HEK293 (cell line): ENCODE results near the gene CACNA2D3.
A peak's percentile ranks its signal among the peaks of the same experiment; 100 is the strongest.

ENCODE experiments used
- CTCF ChIA-PET: fragments of 350-600 bp; formaldehyde crosslinking; extraction: SDS; loops from one replicate; lab custom pipeline; 2021; ENCODE audit warnings: antibody characterized with exemption; lab: Yijun Ruan, JAX
- POLR2A ChIA-PET: fragments of 300-600 bp; formaldehyde crosslinking; extraction: SDS; loops from one replicate; lab custom pipeline; 2020; ENCODE audit warnings: antibody characterized with exemption, inconsistent platforms; lab: Yijun Ruan, JAX
- H3K27ac ChIP-seq: fragments of 200-500 bp; sonication (Bioruptor generic); 2 replicates; pipeline ENCODE4 v1.5.1; 2014; ENCODE audit warnings: low read depth, low read length, control low read depth, inconsistent platforms; ENCODE audit errors: extremely low read depth
- H3K36me3 ChIP-seq, 2 experiments: fragments of 200-500 bp in 1 of 2; sonication (Bioruptor generic) in 1 of 2; 1 replicate in 1 of 2; 2 replicates in 1 of 2; pipeline ENCODE4 v1.5.1; 2014 to 2017; ENCODE audit warnings: inconsistent platforms in 2 of 2, low read length in 2 of 2; ENCODE audit not compliant: control insufficient read depth in 2 of 2, insufficient read depth in 1 of 2
- H3K4me1 ChIP-seq: fragments of 200-500 bp; sonication (Bioruptor generic); 2 replicates; pipeline ENCODE4 v1.5.1; 2014; ENCODE audit warnings: mild to moderate bottlenecking, low read length, inconsistent platforms; ENCODE audit not compliant: control insufficient read depth, insufficient read depth
- H3K4me3 ChIP-seq: 2 replicates; pipeline ENCODE4 v1.5.1; 2011; ENCODE audit warnings: low read depth, mild to moderate bottlenecking, control low read depth, low read length, moderate library complexity
- H3K9me3 ChIP-seq: fragments of 200-500 bp; sonication (Bioruptor generic); 2 replicates; pipeline ENCODE4 v1.5.1; 2014; ENCODE audit warnings: low read depth, low read length, inconsistent platforms; ENCODE audit not compliant: control insufficient read depth, insufficient read depth
- KLF1 ChIP-seq: fragments of 450-650 bp; formaldehyde crosslinking; IDR thresholded peaks from 2 replicates; pipeline ENCODE4 v1.5.1; 2016; ENCODE audit warnings: missing biosample characterization, missing genetic modification characterization
- KLF7 ChIP-seq: fragments of 450-650 bp; formaldehyde crosslinking; IDR thresholded peaks from 2 replicates; pipeline ENCODE4 v1.5.1; 2016; ENCODE audit warnings: missing biosample characterization, missing genetic modification characterization, borderline replicate concordance
- OVOL3 ChIP-seq: fragments of 450-650 bp; formaldehyde crosslinking; IDR thresholded peaks from 2 replicates; pipeline ENCODE4 v1.5.1; 2016; ENCODE audit warnings: missing biosample characterization, missing genetic modification characterization
- SP2 ChIP-seq: fragments of 450-650 bp; formaldehyde crosslinking; IDR thresholded peaks from 2 replicates; pipeline ENCODE4 v1.5.1; 2016; ENCODE audit warnings: missing biosample characterization, missing genetic modification characterization
- ZBTB7A ChIP-seq: fragments of 450-650 bp; formaldehyde crosslinking; IDR thresholded peaks from 2 replicates; pipeline ENCODE4 v1.5.1; 2016; ENCODE audit warnings: low read depth, missing biosample characterization, missing genetic modification characterization
- ZBTB8A ChIP-seq: fragments of 450-650 bp; formaldehyde crosslinking; IDR thresholded peaks from 2 replicates; pipeline ENCODE4 v1.5.1; 2016; ENCODE audit warnings: missing biosample characterization, missing genetic modification characterization
- ZNF121 ChIP-seq: fragments of 450-650 bp; formaldehyde crosslinking; IDR thresholded peaks from 2 replicates; pipeline ENCODE4 v1.5.1; 2016; ENCODE audit warnings: missing biosample characterization, missing genetic modification characterization
- ZNF140 ChIP-seq: fragments of 450-650 bp; formaldehyde crosslinking; IDR thresholded peaks from 2 replicates; pipeline ENCODE4 v1.5.1; 2016; ENCODE audit warnings: missing biosample characterization, missing genetic modification characterization
- ZNF239 ChIP-seq: fragments of 450-650 bp; formaldehyde crosslinking; IDR thresholded peaks from 2 replicates; pipeline ENCODE4 v1.5.1; 2016; ENCODE audit warnings: missing biosample characterization, missing genetic modification characterization
- ZNF266 ChIP-seq: fragments of 450-650 bp; formaldehyde crosslinking; IDR thresholded peaks from 2 replicates; pipeline ENCODE4 v1.5.1; 2016; ENCODE audit warnings: missing biosample characterization, missing genetic modification characterization, low read depth
- ZNF341 ChIP-seq: fragments of 450-650 bp; formaldehyde crosslinking; IDR thresholded peaks from 2 replicates; pipeline ENCODE4; 2016; ENCODE audit warnings: low read depth, missing biosample characterization, missing genetic modification characterization
- ZNF394 ChIP-seq: fragments of 450-650 bp; formaldehyde crosslinking; IDR thresholded peaks from 2 replicates; pipeline ENCODE4 v1.5.1; 2016; ENCODE audit warnings: missing biosample characterization, missing genetic modification characterization, mild to moderate bottlenecking, moderate library complexity, borderline replicate concordance
- ZNF529 ChIP-seq: fragments of 450-650 bp; formaldehyde crosslinking; IDR thresholded peaks from 2 replicates; pipeline ENCODE4 v1.5.1; 2017; ENCODE audit warnings: missing genetic modification characterization, missing biosample characterization; ENCODE audit not compliant: insufficient replicate concordance
- ZNF549 ChIP-seq: fragments of 450-650 bp; IDR thresholded peaks from 2 replicates; pipeline ENCODE4 v1.5.1; 2018; ENCODE audit warnings: missing biosample characterization, missing genetic modification characterization, mild to moderate bottlenecking, inconsistent platforms, moderate library complexity
- ZNF585B ChIP-seq: fragments of 450-650 bp; formaldehyde crosslinking; IDR thresholded peaks from 2 replicates; pipeline ENCODE4 v1.5.1; 2016; ENCODE audit warnings: missing biosample characterization, missing genetic modification characterization
- ZNF600 ChIP-seq: fragments of 450-650 bp; formaldehyde crosslinking; IDR thresholded peaks from 2 replicates; pipeline ENCODE4 v1.5.1; 2016; ENCODE audit warnings: missing biosample characterization, missing genetic modification characterization
- ZNF621 ChIP-seq: fragments of 450-650 bp; formaldehyde crosslinking; IDR thresholded peaks from 2 replicates; pipeline ENCODE4 v1.5.1; 2017; ENCODE audit warnings: missing biosample characterization, missing genetic modification characterization
- ZNF76 ChIP-seq: fragments of 450-650 bp; formaldehyde crosslinking; IDR thresholded peaks from 2 replicates; pipeline ENCODE4; 2016; ENCODE audit warnings: low read depth, missing biosample characterization, missing genetic modification characterization, borderline replicate concordance
- ZNF776 ChIP-seq: fragments of 450-650 bp; formaldehyde crosslinking; IDR thresholded peaks from 2 replicates; pipeline ENCODE4 v1.5.0; 2017; ENCODE audit warnings: missing biosample characterization, missing genetic modification characterization, borderline replicate concordance
- TF ChIP-seq, protein P1 (sequence below): fragments of 450-650 bp; formaldehyde crosslinking; IDR thresholded peaks from 2 replicates; pipeline ENCODE4 v1.5.1; 2016; ENCODE audit warnings: missing biosample characterization, missing genetic modification characterization, low read depth
- TF ChIP-seq, protein P2 (sequence below): fragments of 450-650 bp; formaldehyde crosslinking; IDR thresholded peaks from 2 replicates; pipeline ENCODE4 v1.5.1; 2016; ENCODE audit warnings: missing biosample characterization, missing genetic modification characterization
- TF ChIP-seq, protein P3 (sequence below): fragments of 450-650 bp; formaldehyde crosslinking; IDR thresholded peaks from 2 replicates; pipeline ENCODE4 v1.5.1; 2016; ENCODE audit warnings: missing biosample characterization, missing genetic modification characterization
- TF ChIP-seq, protein P4 (sequence below): fragments of 450-650 bp; formaldehyde crosslinking; IDR thresholded peaks from 2 replicates; pipeline ENCODE4 v1.5.1; 2016; ENCODE audit warnings: missing biosample characterization, missing genetic modification characterization

Gene CACNA2D3

DNA sequence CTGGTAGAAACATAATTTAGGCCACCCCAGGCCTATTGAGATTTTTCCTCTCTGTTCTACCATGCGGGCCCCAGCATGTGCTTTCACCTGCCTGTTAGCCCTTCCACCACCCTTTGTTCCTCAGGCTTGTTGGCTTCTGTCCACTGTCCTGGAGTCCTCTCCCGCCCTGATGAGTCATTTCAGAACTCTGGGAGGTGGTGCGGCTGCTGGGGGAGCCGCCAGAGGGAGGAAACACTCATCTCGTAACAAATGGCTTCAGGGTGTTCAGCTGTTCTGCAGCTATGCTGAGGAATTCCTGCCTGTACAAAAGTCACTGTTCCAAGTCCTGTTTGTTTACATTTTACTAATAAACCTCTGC lies 769.2 kb downstream of the CACNA2D3 start (continued):
- TF ChIP-seq ZNF600 (tag by site-specific recombination) (peak; percentile 92), ZNF121 (no peak), ZNF341 (tag by site-specific recombination) (peak; percentile 89), KLF1 (tag by site-specific recombination) (peak; percentile 36; the same call in 1 of the 2 replicates), ZBTB7A (tag by site-specific recombination) (no peak), ZNF621 (tag by site-specific recombination) (no peak), KLF7 (tag by site-specific recombination) (no peak), ZNF266 (tag by site-specific recombination) (no peak), ZNF585B (tag by site-specific recombination) (no peak)
- TF ChIP-seq, protein P1, sequence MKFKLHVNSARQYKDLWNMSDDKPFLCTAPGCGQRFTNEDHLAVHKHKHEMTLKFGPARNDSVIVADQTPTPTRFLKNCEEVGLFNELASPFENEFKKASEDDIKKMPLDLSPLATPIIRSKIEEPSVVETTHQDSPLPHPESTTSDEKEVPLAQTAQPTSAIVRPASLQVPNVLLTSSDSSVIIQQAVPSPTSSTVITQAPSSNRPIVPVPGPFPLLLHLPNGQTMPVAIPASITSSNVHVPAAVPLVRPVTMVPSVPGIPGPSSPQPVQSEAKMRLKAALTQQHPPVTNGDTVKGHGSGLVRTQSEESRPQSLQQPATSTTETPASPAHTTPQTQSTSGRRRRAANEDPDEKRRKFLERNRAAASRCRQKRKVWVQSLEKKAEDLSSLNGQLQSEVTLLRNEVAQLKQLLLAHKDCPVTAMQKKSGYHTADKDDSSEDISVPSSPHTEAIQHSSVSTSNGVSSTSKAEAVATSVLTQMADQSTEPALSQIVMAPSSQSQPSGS (tag by site-specific recombination): no peak

DNA sequence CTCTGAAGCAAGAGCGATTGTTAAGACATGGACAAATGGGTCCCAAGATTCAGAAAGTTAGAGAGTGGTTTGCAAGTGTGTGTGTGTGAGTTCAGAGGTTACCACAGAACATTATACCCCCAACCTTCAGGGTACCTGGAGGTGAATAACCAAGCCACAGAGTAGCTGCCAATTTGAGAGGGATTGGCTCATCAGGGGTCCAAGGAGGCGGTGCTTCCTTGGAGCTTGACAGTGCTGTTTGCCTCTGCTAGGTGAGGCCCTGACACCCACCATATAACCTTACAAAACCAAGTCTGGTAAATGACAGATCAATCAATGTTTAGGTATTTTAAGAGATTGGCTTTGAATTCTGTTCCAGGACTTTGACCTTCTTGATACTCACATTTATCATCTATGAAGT lies 769.8 kb downstream of the CACNA2D3 start:
- ChIA-PET POLR2A (no interaction called here), CTCF (no interaction called here)
- H3K4me1 ChIP-seq: no peaks in the 10 kb centered on the region
- H3K9me3 ChIP-seq: no peaks in the 10 kb centered on the region
- H3K4me3 ChIP-seq: no peak overlapping the region
- no peaks in the 10 kb centered on the region for H3K36me3 ChIP-seq
- no peak for TF ChIP-seq SP2
- TF ChIP-seq ZNF140 (tag by site-specific recombination): no peak
- TF ChIP-seq ZNF76: no peak
- TF ChIP-seq, protein P2, sequence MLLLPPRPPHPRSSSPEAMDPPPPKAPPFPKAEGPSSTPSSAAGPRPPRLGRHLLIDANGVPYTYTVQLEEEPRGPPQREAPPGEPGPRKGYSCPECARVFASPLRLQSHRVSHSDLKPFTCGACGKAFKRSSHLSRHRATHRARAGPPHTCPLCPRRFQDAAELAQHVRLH (tag by site-specific recombination): no peak
- TF ChIP-seq, protein P3, sequence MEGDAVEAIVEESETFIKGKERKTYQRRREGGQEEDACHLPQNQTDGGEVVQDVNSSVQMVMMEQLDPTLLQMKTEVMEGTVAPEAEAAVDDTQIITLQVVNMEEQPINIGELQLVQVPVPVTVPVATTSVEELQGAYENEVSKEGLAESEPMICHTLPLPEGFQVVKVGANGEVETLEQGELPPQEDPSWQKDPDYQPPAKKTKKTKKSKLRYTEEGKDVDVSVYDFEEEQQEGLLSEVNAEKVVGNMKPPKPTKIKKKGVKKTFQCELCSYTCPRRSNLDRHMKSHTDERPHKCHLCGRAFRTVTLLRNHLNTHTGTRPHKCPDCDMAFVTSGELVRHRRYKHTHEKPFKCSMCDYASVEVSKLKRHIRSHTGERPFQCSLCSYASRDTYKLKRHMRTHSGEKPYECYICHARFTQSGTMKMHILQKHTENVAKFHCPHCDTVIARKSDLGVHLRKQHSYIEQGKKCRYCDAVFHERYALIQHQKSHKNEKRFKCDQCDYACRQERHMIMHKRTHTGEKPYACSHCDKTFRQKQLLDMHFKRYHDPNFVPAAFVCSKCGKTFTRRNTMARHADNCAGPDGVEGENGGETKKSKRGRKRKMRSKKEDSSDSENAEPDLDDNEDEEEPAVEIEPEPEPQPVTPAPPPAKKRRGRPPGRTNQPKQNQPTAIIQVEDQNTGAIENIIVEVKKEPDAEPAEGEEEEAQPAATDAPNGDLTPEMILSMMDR (tag by site-specific recombination): no peak
- TF ChIP-seq OVOL3 (tag by site-specific recombination): no peak
- TF ChIP-seq, all 188 proteins: peak for 0
- no peak overlapping the region for H3K27ac ChIP-seq

DNA sequence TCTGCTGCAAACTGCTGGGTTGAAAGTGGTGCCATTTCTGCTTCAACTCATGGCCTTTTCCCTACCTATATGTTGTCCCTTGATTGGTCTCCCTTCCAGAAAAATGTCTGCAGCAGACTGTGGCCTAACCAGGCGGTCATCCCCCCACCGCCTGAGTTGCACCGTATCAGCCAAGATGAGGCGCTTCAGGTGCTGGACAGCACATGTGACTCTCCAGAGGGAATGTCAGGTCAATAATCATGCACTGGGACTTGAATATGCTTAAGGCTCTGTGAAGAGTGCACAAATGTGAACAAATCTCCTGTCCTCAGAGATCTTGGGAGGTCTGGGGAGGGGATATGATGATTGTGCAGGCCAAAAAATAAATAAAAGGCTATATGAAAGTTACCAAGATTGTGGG lies 773.3 kb downstream of the CACNA2D3 start:
- CTCF ChIA-PET: no interaction called here
- Histone ChIP-seq H3K4me1 (no peaks in the 10 kb centered on the region), H3K27ac (no peak overlapping the region), H3K9me3 (no peaks in the 10 kb centered on the region), H3K36me3 (no peaks in the 10 kb centered on the region)
- TF ChIP-seq ZBTB8A (tag by site-specific recombination) (no peak), ZNF529 (tag by site-specific recombination) (no peak), ZNF549 (no peak), ZNF776 (tag by site-specific recombination) (no peak), ZNF394 (tag by site-specific recombination) (no peak), ZNF239 (no peak)
- TF ChIP-seq, protein P4, sequence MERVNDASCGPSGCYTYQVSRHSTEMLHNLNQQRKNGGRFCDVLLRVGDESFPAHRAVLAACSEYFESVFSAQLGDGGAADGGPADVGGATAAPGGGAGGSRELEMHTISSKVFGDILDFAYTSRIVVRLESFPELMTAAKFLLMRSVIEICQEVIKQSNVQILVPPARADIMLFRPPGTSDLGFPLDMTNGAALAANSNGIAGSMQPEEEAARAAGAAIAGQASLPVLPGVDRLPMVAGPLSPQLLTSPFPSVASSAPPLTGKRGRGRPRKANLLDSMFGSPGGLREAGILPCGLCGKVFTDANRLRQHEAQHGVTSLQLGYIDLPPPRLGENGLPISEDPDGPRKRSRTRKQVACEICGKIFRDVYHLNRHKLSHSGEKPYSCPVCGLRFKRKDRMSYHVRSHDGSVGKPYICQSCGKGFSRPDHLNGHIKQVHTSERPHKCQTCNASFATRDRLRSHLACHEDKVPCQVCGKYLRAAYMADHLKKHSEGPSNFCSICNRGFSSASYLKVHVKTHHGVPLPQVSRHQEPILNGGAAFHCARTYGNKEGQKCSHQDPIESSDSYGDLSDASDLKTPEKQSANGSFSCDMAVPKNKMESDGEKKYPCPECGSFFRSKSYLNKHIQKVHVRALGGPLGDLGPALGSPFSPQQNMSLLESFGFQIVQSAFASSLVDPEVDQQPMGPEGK (tag by site-specific recombination): no peak
- TF ChIP-seq, all 188 proteins: peak for 0
- POLR2A ChIA-PET: no interaction called here
- no peak overlapping the region for H3K4me3 ChIP-seq
